Esophagus muscularis mucosa (tissue), 4 donors: ENCODE data around the gene ZFHX3.

Experiments used
- CTCF ChIP-seq, 3 experiments: fragments of 200-600 bp in 2 of 3; fragments of 450-650 bp in 1 of 3; sonication (generic) in 2 of 3; IDR thresholded peaks; one replicate each; pipeline ENCODE4 v1.5.1; 2017 to 2019; ENCODE audit warnings: antibody characterized with exemption in 3 of 3, mild to moderate bottlenecking in 2 of 3, moderate library complexity in 1 of 3
- EP300 ChIP-seq: sonication (generic); formaldehyde crosslinking; IDR thresholded peaks from one replicate; pipeline ENCODE4 v1.6.1; 2017; ENCODE audit warnings: antibody characterized with exemption
- POLR2A ChIP-seq: fragments of 450-650 bp; IDR thresholded peaks from one replicate; pipeline ENCODE4 v1.6.1; 2017; ENCODE audit warnings: antibody characterized with exemption, moderate library complexity, mild to moderate bottlenecking, low read depth

- no peak for TF ChIP-seq POLR2A
- TF ChIP-seq CTCF (IDR thresholded peaks at IDR 0.05) = peak in 1 of 3 experiments; percentile 10
- TF ChIP-seq EP300 = no peak
These were observed 2.5 kb upstream of the ZFHX3 start for GRCh38 chr16:73050201-73051099.
